ENCODE measurements around the gene RAP1GAP2.

- TF ChIP-seq, protein P1, sequence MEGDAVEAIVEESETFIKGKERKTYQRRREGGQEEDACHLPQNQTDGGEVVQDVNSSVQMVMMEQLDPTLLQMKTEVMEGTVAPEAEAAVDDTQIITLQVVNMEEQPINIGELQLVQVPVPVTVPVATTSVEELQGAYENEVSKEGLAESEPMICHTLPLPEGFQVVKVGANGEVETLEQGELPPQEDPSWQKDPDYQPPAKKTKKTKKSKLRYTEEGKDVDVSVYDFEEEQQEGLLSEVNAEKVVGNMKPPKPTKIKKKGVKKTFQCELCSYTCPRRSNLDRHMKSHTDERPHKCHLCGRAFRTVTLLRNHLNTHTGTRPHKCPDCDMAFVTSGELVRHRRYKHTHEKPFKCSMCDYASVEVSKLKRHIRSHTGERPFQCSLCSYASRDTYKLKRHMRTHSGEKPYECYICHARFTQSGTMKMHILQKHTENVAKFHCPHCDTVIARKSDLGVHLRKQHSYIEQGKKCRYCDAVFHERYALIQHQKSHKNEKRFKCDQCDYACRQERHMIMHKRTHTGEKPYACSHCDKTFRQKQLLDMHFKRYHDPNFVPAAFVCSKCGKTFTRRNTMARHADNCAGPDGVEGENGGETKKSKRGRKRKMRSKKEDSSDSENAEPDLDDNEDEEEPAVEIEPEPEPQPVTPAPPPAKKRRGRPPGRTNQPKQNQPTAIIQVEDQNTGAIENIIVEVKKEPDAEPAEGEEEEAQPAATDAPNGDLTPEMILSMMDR (IDR thresholded peaks at IDR 0.05; ENCODE audit: low read depth, low read length, poor library complexity, severe bottlenecking), result no peak
- no peak for TF ChIP-seq EZH2phosphoT487 (IDR thresholded peaks at IDR 0.05; ENCODE audit: borderline replicate concordance, low read length)
Observed at GRCh38 chr17:2852729-2853282, 56.6 kb downstream of the RAP1GAP2 start.

Measured in DOHH2 (cell line).